Activated naive CD4-positive, alpha-beta T cell (primary cell): Measurements from ENCODE around the gene CCDC40.

Experiments
- DNase-seq, 4 experiments: peaks; one replicate each; lab custom pipeline; 2025; lab: John Stamatoyannopoulos, UW

CCDC40 gene

DNA sequence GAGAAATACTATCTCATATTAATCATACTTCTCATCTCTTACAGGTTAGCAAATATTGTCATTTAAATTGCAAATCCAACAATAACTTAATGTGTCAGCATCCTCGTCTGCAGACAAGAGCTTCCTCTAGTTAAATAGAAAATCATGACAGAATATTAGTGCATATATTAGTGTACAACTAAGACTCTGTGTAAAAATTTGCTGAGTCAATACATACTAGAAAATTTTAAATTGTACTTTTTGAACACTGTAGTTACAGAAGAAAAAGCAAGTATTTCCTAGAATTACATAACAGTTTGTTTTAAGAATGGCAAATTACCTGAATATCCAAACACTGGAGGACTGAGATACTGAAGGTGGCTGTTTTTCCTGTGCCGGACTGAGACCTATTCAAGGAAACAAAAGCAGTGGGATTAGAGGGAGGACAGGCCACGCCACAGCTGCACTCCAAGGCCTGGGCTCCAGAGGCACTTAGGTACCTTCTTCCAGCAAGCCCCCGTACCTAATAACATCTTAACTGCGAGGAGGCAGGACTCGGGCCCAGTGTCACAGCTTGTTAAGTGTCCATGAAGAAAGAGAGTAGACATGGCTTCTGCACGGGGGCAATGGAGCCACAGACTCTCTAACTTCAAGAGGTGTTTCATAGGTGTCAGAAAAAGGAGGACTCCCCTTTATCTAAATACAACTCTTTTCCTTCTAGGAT, 105.2 kb downstream of the CCDC40 start:
- no peak for DNase-seq

GRCh38 chr17:80142929-80143328, 106.5 kb downstream of the CCDC40 start:
- no peak for DNase-seq

GRCh38 chr17:80145076-80146075, 108.9 kb downstream of the CCDC40 start:
- no peak for DNase-seq

GRCh38 chr17:80146121-80147034, 109.9 kb downstream of the CCDC40 start:
- DNase-seq = no peak

- peak; percentile 82 to 94 (median 88) for DNase-seq
These were observed 110.8 kb downstream of the CCDC40 start, which contains the start of gene EIF4A3 for GRCh38 chr17:80147035-80147822. Gene EIF4A3 (minus strand): TSS chr17:80147128. CDS start chr17:80146961, 167 bp downstream.
